ENCODE data around the gene CSMD2. TPM values are rescaled to one million over a fixed set of nuclear protein-coding genes. Genes with fewer than 3 reads are reported as not detected.
"Not testable (repeated sequence)": the region's sequence is repeated elsewhere in the genome, so short reads cannot be mapped to it uniquely, and the experiment has no call there.

CSMD2 gene
- 1 to 10 TPM in 2 of 10 donors, under 1 TPM in 8; 0.52 to 2.2 (median 0.84) TPM for polyA plus RNA-seq (ENCODE audit: insufficient read length in 10 of 10)
- long read RNA-seq, donor 1 = 0 reads
- long read RNA-seq, donor 2 = 0 reads
- long read RNA-seq, donor 3 = 0 reads
- long read RNA-seq, donor 4 = 0 reads
- long read RNA-seq, donor 5 = 0 reads
- long read RNA-seq, donor 6 = 0 reads
- long read RNA-seq, donor 7 = 0 reads
- long read RNA-seq, donor 8 = 0 reads
- long read RNA-seq, donor 9 = 0 reads

- peak; percentile 43 to 70 (median 53) for DNase-seq
Measured at GRCh38 chr1:34164771-34165391, at the start of gene CSMD2. CSMD2 (minus strand) TSS chr1:34165230; CDS start chr1:34165097, 133 bp downstream.

GRCh38 chr1:34213956-34214355 lies 48.9 kb upstream of the CSMD2 start:
- DNase-seq = no peak

- no peak for DNase-seq
Measured at GRCh38 chr1:34212673-34213072, 47.6 kb upstream of the CSMD2 start.

- peak in 1 of 3 donors; percentile 29 for DNase-seq
Measured at GRCh38 chr1:34199927-34200326, 34.9 kb upstream of the CSMD2 start.

GRCh38 chr1:34192621-34193020 lies 27.6 kb upstream of the CSMD2 start:
- DNase-seq = no peak

DNA sequence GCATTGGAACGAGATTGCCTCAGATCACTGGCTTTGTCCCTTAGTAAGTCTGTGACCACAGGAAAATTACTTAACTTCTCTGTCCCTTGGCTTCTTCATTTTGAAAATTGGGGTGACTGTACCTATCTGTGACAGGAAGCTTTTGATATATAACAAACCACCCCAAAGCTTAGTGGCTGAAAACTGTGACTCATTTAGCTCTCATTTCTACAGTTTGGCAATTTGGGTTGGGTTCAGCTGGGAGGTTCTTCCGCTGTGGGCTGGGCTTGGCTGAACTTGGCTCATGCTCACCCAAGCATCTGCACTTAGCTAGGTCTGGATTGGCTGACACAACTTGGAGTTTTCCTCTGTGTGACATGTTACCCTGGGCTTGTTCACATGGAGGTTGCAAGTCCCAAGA lies 25.7 kb upstream of the CSMD2 start:
- DNase-seq = no peak

DNA sequence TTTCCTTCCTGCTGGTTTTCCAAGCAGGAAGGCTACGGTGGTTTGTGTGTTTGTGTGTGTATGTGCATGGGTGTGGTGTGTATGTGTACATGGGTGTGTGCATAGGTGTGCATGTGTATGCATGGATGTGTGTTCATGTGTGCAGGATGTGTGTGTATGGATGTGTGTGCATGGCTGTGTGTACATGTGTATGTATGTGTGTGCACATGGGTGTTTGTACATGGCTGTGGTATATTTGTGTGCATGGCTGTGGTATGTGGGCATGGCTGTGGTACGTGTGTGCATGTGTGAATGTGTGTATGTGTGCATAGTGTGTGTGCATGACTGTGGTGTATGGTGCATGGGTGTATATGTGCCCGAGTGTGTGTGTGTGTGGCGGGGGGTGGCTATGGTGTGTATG lies 24.0 kb upstream of the CSMD2 start:
- no peak for DNase-seq

DNA sequence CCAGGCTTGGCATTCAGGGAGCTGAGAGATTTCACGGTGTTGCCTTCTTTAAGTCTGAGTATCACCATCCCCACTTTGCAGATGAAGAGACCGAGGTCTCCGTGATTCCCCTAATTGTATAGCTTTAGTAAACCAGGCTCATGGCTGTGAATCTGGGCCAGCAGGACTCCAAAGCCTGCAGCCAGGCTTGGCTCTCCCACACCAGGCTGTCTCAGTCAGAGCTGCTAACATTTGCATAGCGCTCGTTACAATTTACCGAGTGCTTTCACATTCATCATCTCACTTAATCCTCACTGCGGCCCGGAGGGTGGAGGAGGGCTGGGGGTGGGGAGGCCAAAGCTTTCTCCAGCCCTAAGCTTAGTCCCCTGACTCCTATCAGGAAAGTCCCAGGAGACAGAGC lies 23.4 kb upstream of the CSMD2 start:
- no peak for DNase-seq

DNA sequence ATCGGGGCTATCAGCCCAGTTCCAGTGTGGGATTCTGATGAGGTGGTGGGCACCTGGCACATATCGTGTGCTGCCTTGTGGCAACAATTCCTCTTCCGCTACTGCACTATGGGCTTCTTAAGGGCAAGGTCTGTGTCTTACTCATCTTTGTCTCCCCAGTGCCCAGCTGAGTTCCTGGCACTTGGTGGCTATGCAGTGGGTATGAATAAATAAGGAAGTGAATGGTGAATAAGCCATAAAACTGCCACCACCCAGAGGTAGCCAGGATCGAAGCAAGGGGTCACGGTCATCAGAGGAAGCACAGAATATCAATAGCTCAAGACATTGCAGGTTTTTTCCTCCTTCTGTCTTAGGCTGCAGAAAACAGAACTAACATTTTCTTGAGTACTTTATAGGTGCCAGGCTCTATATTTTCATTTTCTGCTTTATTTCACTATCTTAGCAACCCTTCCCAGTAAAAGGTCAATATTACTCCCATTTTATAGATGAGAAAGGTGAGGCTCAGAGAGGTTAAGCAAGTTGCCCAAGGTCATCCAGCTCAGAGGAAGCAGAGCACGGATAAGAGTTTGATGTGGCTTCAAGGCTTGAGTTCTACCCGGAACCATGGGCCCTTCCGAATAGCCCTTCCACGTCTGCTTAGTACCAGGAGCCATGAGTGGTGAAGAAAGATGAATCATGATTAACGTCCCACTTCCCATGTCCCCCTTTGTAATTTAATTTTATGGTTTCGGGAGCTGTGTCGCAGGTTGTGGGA lies 21.9 kb upstream of the CSMD2 start:
- DNase-seq = no peak

- DNase-seq = not testable (repeated sequence)
Measured at GRCh38 chr1:34183381-34183780, 18.4 kb upstream of the CSMD2 start.

DNA sequence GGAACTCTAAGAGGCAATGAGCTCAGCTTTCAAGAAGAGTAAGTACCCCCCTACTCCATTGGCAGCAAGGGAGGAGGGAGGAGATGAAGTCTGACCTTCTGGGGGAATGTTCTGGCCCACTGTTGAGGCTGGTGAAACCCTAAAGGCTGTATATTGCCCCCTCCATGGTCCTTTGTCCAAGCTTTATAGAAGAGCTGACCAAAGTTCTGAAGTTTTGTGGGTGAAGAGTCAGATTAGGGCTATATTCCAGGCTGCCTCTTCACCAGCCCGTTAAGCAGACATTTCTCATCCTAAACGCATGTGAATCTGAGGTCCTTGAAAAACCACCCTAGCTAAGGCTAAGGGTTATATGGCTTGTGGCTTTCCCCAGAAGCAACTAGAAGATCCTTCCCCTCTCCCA lies 13.0 kb upstream of the CSMD2 start:
- DNase-seq = peak in 1 of 3 donors; percentile 8

GRCh38 chr1:34176830-34177603 lies 12.0 kb upstream of the CSMD2 start, which contains the start of gene C1orf94:
C1orf94 (plus strand) TSS chr1:34176907; CDS start chr1:34177790, 883 bp downstream.
- peak in 1 of 3 donors; percentile 32 for DNase-seq

DNA sequence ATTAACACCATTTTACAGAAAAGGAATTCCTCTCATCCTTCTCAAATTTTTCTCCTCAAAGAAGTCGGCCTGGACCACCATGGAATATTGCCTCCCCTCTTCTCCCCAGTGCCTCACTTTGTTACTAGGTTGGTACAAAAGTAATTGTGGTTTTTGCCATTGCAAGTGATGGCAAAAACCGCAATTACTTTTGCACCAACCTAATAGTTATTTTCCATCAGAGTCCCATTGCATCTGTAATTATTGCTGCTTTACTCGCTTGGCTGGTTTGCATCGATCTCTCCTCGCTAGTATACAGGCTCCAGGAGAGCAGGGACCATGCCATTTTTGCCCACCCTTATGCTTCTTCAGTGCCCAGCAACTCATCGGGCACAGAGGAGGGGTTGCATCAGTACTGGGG lies 10.7 kb upstream of the CSMD2 start:
- DNase-seq = no peak

DNA sequence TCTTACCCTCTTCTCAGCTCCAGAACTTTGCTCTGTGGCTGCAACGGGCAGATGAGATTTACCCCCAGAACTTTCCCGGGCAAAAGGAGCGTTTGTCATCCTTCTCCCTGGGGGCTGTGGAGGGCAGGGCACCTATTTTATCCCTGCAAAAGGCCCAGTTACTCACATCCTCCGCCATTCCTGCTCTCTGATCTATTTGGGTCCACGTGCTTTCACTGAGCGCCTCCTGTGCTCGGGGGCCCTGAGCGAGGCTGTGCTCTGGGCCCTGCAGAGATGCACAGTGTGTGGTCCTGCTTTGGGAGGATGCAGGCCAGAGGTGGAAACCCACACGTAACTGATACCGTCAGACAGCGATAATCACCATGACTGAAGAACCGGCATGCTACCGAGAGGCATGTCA lies 2.4 kb upstream of the CSMD2 start:
- DNase-seq = peak in 1 of 3 donors; percentile 1

DNA sequence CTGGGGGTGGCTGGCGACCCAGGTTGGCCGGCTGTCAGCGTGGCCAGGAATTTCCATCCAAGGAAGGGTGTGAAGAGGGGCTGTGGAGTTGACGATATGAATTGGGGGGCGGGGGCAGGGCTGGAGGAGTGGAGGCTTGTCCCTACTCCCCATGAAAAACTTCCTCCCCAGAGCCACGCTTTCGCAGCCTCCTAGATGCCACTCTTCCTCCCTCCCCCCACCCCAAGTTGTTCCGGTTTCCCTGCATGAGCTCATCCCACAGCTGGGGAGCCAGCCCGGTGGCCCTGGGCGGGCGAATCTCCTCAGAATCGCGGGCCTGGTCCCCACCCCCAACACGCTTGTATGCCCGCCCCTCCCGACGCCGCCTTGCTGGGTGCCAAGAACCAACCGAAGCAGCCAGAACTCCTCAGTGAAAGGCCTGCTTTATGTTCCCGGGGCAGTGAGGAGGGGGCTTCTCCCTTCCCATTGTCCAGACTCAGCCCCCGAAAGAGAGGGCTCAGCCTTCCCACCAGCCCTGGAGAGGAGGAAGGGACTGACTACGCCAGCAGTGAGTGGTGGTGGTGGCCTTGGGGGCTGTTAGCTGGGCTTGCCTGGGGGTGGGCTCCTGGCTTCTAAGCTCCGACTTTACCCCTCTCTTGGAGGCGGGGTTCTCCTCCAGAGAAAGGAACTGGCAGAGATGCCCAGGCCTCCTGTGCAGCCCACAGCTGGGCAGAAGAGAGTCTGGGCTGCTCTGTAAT lies 1.8 kb upstream of the CSMD2 start:
- DNase-seq = peak in 1 of 3 donors; percentile 29

DNA sequence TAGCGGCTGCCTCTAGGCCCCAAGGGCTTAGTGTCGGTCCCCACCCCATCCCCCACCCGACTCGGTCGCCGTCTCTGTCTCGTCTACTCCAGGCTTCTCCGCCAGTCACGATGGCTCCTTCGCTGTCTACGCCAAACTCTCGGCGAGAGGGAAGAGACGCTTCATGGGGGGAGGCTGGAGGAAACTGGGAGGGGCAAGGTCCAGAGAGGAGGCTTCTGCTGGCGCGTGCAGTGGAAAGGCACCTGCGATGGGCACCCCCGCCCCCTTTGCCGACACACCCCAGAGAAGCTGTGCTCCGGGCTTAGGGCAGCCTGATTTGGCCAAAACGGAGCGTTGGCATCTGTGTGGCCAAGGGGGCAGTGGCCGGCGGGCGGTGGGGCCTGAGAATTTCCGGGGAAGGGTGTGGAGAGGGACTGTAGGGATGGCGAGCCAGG lies 1.2 kb upstream of the CSMD2 start:
- DNase-seq = peak in 1 of 3 donors; percentile 11

DNA sequence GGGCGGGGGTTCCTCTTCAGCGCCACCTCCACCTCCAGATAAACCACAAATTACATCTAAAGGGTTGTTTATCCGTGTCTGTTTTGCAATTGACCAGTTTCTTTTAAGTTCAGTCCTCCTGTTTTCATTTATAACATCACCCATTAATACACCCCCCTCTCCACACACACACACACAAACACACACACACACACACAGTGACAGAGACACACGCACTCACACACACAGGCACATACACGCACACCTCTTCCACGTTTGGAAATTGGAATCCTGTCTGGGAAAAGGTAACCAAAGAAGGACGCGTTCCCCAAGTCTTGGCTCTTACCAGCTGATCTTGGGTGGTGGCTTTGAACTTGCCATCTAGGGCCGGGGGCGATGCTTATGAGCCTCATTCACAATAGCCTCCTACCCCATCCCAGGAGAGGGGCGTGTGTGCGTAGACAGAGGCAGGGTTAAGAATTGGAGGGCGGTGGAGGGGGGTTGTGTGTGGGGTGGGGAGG lies 442 bp upstream of the CSMD2 start:
- no peak for DNase-seq

DNA sequence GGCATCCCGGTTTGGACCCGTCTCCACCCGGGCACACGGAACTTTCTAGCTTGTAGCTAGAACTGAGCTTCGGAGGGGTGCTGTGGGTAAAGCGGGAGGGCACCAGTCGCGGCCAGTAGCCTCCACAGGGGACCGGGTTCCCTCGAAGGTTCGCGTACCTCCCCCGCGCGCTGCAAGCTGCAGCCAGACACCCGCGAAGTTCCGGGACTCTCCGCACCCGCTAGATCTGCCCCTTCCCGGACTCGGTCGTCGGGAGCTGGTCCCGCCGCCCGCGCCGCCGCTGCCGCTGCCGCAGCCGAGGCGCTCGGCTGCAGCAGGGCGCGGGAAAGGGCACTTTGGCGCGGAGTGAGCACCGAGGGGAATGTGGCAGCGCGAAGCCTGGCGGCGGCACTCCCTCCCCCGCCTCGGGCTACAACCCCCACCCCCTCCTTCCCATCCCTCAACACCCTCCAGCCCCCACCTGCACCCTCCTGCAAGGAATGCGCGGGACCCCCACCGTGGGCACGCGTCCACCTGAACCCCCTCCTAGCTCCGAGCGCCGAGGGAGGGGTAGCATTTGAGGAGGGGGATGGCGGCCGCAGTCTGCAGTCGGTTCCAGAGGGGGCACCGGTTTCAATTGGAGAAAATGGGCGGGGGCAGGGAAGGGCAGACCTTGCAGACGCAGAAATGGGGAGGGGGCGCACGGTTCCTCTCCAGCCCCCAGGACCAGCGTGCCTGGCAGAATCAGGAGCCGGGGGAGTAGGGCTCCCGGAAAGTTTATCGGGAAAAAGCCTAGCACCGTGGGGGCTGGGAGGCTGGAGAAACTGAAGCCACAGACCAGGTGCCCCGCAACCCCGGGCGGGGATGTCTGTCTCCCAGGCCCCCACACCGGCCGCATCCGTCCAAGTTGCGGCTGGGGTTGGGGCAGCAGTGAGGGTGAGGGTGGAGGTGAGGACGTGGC lies 968 bp downstream of the CSMD2 start:
- peak in 1 of 3 donors; percentile 36 for DNase-seq

DNA sequence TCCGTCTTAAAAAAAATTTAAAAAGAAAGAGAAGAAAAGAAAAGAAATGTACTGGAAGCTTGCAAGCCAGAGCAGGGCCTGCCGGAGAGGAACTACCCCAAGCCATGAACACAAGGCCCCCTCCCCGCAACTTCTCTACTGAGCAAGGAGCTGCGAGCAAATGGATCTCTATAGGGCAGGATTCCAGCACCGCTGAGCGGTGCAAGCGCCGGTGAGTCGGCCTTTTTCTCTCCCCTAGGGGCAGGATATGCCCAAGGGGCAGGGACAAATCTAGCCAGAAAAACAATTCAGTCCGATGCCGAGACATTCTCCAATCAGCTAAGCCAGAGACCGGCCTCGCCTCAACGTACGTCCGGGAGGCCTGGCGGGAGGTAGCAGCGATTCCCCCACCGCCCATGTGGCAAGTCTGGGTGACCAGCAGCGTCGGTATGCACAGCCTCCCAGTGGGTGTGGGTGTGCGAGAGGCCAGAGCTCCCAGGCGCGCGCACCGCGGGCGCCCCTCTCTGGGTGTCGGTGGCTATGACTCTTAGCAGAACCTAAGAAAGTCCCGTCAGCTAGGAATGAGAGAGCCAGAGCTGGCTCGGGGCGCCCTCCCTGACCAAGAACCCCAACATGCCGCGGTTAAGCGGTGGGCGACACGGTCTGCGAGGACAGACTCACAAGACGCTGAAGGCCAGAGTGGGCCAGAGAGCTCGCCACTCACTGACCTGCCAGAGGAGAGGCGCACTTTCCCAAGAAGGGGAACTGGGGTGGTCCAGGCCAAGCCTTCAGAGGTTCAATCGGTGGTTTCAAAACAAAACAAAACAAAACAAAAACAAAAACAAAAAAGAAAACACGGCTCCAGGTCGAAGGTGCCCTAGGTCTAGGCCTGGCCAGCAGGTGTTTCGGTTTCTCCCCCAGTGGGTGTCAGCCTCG lies 1.9 kb downstream of the CSMD2 start:
- DNase-seq = peak; percentile 65 to 92 (median 77)

Measured in muscle of back (tissue), 13 donors.